Endothelial cell of hepatic sinusoid (primary cell): ENCODE results near the gene KAT2B.

Source experiments
- in situ Hi-C: cut with HindIII; loops from 2 replicates; pipeline ENCODE4 v1.10.0; 2017; ENCODE audit warnings: low sequenced_read_pairs

Gene KAT2B

DNA sequence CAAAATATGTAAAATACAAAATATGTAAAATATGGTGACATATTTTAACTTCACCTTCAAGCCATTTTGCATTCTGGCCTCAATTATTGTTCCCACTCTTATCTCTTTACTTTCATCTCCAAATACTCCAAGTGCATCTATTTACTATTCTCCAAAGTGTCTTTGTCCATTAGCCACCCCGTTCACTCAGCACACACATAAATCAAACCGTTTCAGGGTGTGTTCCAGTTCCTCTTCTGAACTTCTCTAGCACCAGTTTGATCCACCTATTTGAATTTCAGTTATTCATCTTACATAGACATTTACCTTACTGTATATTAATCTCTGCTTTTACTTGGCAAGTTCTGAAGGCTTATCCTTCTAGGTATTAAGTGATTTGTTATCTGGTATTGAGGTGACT, 100.6 kb downstream of the KAT2B start:
- in situ Hi-C loops: no loop called here

DNA sequence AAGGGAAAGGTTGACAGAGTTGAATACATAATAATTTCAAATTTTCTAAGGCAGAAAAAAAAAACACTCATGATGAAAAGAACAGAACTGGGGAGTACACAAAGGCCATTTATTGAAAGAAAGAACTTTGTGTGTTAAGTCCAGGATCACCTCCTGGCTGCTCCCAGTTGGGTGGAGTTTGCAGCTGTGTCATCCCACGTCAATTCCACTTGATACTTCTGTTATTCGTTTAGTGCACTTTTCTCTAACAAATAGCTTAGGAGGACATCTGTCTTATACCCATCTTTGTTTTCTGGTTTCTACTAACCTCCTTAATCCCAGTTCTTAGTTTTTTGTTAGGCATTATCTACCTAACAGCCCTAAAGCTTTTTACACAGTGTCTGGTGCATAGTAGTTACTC, 101.1 kb downstream of the KAT2B start:
- in situ Hi-C loops: no loop called here

DNA sequence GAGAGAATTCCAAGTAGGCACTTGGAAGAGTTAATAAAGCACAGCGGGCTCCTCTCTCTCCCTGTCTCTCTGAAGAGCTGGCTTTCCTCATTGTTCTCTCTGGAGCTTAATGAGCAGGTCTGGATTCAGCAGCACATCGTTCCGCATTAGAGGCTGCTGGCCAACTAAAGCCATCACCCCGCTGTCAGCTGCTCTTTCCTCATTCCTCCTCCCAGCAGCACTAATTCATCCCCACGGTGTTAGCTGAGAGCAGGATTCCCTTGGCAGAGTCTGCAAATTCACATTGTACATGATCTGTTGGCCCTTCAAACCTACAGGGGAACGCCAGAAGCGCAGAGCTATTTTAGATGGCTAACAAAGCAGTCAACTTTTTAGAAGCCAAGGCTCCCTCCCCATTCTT, 101.6 kb downstream of the KAT2B start:
- in situ Hi-C loops: no loop called here

DNA sequence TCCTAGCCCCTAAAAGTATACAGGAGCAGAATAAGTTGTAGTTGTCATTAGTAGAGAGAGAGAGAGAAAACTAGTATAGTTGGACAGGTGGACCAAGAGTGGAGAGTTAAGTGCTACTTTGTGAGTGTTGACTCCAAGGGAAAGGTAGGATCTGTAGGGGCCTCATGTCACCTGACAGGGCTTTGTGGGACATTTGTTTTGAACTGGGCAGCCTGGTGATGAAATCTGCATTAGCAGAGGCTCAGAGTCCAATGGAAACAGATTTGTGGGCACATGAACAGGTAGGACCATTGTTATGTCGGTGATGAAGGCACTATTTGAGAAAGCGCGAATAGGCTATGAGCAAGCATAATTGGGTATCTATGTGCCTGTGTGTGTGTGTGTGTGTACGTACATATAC, 102.3 kb downstream of the KAT2B start:
- in situ Hi-C loops: no loop called here

DNA sequence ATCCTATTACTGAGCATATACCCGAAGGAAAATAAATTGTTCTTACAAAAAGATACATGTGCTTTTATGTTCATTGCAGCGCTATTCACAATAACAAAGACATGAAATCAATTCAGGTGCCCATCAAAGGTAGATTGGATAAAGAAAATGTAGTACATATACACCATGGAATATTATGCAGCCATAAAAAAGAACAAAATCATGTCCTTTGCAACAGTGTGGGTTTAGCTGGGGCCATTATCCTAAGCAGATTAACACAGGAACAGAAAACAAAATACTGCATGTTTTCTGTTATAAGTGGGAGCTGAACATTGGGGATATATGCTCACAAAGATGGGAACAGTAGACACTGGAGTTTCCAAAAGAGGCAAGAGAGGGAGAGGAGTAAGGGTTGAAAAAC, 103.3 kb downstream of the KAT2B start:
- in situ Hi-C loops: no loop called here

DNA sequence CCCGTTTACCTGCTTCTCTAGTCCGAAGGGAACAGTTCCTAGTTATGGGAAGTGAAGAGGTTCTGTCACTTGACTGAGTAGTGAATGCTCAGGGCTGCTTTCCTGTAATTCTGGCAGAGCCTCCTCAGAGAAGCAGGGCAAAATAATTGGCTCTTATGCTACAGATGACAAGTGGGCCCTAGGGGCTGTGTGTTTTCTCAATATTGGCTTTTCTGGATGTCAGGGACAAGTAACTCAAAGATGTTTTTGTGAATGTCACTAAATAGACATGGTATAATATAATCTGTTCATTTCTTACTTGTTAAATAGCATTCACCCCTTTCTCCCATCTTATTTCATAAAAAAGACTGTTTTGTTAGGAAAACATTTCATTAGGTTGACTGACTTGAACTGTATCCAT, 105.6 kb downstream of the KAT2B start:
- in situ Hi-C loops: no loop called here

DNA sequence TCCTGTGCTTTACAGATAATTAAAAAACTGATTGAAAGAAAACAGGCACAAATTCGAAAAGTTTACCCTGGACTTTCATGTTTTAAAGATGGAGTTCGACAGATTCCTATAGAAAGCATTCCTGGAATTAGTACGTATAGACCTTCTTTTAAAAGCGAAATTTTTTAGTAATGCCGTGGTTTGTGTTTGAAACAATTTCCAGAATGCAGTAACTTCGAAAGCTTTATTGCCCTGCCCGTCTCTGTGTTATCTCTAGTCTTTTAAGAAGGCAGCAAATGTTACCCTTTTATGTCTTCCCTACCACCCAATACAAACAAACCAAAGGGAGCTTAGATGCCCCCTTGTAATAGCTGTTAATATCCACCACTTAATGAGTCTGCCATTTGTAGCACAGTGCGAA, 106.1 kb downstream of the KAT2B start:
- in situ Hi-C loops: no loop called here

DNA sequence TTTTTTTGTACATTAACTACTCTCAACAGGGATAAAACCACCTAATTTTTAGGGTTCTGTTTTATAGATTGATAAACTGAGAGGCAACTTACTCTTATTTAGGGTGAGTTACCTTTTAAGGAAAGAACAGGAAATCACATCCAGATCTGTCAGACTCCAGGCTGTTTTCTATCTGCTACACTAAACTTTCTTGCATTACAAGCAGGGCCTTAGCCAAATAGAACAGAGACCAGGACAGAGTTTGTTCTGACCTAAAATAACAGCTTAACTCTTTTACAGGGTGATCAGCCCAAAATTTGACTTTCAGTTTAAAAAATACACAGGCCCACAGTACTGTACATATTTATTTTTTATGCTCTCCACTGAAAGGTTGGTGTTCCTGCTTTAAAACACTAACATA, 107.1 kb downstream of the KAT2B start:
- in situ Hi-C loops: no loop called here

DNA sequence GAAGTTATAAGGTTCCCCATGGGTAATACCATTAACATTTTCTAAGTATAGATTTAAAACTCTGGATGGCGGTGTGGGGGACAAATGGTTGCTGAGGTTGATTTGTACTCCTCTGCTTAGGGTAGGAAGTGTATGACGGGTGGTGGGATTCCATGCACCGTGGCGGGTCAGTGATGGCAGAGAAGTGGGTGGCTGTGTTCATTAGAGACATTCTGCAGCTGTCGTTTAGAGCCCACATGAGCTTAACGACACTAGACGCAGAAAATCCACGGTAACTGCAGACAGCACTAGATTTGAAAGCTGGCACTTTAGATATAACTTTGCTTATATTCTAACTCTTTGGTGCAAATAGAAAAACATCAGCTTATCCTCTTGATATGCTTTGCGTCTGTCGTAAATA, 108.2 kb downstream of the KAT2B start:
- in situ Hi-C loops: no loop called here

DNA sequence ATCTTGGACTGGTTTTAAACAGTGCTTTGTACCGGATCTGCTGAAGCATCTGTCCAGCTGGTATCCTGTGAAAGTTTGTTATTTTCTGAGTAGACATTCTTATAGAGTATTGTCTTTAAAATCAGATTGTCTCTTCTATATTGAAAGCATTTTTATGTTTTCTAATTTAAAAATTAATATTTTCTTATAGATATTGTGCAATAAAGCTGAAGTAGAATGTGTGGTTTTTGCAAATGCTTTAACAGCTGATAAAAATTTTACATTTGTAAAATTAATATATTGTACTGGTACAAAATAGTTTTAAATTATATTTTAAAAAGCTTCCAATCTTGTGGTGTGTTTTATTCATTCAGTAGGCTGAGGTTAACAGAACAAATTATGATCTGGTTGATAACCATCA, 113.8 kb downstream of the KAT2B start:
- in situ Hi-C loops: no loop called here

DNA sequence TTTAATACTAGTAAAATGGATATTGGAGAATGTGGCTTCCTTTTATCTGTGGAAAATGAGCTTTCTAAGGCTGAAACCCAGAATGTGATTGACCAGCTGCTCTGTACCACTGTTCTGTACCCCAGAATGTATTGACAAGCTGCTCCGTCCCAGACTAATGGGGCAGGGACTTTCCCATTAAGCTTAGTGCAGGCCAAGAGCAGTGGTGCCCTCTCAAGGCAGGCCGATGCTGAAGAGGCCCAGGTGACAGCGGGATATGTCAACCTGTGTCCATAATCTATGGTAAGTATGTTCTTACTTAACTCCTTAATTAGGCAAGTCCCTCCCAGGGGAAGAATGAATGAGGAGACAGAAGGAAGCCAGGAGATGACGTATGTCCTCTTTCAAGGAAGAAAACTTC, 114.7 kb downstream of the KAT2B start:
- in situ Hi-C loops: loop anchor here (5.0 kb wide), 1 partner anchor 48 kb away; no protein-coding TSS in a partner anchor

DNA sequence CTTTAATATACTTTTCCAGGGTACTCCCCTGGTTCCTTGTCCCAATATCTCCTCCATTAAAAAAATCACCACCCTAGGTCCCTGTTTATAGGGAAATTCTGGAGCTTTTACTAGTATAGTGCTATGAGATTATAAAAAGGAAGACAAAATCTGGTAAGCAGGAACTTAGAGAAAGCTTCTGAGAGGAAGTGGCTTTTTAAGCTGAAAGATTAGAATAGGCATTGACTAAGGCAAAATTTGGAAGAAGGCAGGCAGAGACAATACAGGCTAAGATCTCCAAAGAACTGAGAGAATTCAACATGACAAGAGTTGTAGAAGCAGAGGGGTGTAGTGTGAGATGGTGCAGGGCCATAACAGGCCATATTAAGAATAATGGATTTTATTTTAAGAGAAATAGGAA, 120.0 kb downstream of the KAT2B start:
- in situ Hi-C loops: no loop called here

DNA sequence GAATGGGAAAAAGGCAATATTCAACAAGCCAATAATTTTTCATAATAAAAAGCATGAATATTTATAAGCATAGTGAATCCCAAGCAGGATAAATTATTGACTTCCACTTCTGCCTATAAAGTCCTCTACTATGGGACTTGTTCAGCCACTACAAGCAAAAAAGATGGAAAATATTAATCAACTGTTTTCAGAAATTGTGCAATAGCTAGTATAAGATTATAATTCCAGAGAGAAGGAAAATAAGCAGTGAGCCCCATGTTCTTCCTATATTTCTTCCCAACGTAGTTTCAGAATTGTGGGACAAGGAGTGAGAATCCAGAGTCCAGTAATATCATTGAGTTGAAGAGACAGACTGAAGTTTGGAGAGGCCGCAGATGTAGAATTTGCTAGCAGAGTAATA, 121.5 kb downstream of the KAT2B start:
- in situ Hi-C loops: no loop called here

DNA sequence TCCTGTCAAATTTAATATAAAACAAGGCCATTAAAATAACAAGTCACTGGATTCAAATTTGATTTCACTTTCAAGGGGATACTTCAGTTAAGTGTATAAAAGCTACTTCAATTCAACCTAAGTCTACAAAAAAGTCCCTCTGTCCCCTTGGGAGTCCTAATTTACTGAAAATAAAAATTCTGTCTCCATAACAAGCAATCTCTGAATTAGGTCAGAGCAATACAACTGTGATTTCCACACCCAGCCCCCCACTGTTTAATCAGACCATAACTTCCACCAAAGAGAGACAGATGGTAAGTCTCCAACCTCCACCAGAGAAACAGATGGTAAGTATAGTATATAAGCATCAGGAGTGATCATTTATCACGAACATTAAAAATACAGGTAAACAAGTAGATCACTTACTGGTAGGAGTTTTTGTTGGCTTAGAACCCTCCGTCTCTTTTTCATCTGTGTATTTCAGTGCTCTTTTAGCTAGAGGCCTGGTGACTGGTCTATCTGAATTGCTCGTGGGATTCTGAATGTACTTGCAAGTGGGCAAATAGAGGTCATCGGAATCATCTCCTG, 133.7 kb downstream of the KAT2B start:
- in situ Hi-C loops: no loop called here

DNA sequence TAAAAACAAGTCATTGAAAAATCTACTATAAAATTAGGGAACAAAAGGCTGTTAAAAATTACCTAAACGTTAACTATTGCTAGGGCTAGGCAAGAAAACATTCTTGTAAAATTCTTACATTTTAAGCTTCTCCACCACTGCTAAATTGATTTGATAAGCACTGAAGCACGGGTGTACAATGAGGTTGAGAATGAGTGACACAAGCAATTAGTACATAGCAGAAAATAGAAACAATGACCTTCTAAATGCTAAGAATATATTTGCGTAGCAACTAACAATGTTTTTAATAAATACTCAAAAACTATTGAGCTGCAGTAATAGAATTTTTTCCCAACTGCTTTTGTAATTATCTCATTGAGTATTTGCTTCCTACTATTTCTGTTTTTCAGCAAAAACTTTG, 141.0 kb downstream of the KAT2B start:
- in situ Hi-C loops: loop anchor here (5.0 to 25.0 kb wide), 2 partner anchors 239 to 294 kb away; no protein-coding TSS in a partner anchor

DNA sequence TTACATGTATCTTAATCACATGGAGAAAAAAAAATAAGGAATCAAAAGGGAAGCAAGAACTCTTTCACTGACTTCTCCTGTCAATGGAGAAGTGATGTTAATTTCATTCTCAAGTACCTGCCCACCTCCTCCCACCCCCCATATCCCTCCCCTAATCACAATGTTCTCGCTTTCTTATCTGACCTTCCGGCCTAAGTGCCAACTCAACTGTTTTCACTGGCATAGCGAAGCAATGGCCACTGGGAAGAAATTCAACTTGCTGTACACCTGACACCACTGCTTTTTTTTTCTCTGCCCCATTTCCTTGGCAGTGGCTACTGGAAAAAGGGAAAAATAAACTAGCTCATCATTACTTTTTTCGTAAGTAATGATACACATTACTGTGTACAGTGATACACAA, 142.0 kb downstream of the KAT2B start:
- in situ Hi-C loops: loop anchor here (5.0 to 25.0 kb wide), 2 partner anchors 240 to 295 kb away; no protein-coding TSS in a partner anchor

DNA sequence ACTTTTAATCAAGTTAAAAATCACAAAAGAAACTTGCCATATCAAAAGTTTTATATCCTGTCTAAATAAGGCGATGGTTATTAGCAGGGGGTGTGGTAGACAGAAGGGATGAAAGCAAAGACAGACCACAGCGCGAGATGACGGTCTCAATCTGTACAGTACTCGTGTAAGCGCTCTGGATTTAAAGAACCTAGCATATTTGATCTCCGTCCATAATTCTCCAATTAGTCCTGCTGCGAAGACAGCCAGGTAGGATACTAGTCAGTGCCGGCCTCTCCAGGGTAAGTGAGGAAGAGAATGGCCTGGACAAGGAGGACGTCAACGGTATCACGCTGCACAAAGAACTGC, 145.1 kb downstream of the KAT2B start:
- in situ Hi-C loops: loop anchor here (25.0 kb wide), 1 partner anchor 298 kb away; no protein-coding TSS in a partner anchor

DNA sequence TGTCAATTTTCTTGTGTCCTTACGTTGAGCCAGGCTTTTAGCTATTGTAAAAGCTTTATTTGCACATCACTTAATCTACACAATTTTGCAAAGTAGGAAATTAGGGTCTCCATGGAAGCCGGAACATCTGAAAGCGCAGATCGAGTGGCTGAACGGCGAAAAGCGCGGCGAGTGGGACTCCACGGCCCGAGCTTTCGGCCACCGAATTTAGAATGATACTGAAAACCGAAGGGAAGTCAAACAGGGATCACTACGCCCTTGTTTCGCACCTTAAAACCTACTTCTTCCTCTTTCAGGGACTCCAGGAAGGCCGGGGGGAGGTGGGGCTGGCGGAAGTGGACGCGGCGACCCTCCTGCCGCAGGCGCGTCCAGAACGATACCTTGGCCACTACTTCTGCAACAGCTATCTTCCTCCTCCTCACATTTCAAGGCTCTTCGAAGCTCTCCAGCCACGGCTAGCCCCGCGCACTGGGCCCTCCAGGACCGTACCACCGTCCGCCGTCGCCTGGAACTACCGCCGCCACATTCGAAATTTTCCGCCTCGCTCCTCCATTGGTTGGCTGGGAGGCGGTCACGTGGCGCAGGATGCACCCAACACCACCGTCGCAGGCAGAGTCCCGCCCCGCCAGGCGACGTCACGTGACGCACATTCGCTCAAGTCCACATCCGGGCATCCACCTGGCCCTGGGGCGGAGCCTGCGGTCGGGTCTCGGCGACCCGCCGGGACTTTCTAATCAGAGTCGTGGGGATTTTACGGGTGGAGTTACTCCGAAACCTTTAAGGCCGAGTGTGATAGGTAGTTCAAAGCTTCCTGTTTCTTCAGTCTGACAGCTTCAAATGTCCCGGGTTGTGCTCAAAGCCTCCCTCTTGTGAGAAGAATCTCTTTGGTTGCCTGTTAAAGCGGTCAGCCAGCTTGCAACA, 145.7 kb downstream of the KAT2B start, which contains the start of gene SGO1:
SGO1 (minus strand) TSS at position 528 of the 921 bp plus-strand sequence. CDS start 2,179 bp downstream, outside the sequence.
- in situ Hi-C loops: loop anchor here (25.0 kb wide), 1 partner anchor 299 kb away; no protein-coding TSS in a partner anchor

DNA sequence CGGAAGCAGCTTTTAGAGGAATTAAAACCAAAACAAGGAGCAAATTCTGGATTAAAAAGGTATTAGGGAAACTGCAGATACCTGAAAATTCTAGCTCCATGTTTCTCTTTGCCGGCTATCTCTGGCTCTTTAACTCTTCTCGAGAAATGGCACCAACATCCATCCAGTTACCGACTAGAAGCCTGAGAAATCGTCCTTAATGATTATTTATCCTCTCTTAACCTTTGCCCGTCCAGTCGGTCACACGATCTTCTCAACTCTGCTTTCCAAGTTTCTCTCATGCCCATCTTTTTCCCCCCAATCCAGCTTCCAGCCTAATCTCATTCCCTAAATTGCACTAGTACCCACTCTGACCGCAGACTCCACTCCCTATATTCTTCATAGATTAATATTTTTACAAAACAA, 146.4 kb downstream of the KAT2B start:
- in situ Hi-C loops: loop anchor here (25.0 kb wide), 1 partner anchor 299 kb away; no protein-coding TSS in a partner anchor

DNA sequence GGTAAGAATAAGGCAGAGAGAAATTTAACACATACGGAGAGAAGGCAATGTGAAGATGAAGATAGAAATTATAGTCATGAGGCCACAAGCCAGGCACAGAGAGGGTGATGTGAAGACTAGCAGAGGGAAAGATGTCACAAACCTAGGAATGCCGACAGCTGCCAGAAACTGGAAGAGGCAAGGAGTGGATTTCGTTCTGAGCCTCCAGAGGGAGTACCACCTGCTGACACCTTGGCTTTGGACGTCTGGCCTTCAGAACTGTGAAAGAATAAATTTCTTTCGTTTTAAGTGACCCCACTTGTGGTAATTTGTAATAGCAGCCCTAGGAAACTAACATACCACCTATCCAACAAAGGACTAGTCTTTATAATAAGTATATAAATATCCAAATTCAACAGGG, 150.7 kb downstream of the KAT2B start:
- in situ Hi-C loops: loop anchor here (25.0 kb wide), 1 partner anchor 304 kb away; no protein-coding TSS in a partner anchor

DNA sequence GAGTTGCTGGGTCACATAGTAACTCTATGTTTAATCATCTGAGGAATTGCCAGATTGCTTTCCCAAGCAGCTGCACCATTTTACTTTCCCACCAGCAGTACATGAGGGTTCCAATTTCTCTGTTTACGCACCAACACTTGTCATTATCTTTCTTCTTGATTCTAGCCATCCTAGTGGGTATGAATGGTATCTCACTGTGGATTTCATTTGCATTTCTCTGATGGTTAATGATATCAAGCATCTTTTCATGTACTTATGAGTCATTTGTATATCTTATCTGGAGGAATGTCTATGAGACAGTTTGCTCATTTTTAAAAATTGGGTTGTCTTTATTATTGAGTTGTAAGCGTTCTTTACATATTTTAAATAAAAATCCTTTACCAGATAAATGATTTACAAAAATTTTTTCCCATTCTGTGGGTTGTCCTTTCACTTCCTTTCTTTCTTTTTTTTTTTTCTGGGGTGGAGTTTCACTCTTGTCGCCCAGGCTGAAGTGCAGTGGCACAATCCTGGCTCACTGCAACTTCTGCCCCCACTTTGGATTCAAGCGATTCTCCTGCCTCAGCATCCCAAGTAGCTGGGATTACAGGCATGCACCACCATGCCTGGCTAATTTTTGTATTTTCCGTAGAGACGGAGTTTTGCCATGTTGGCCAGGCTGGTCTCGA, 154.7 kb downstream of the KAT2B start:
- in situ Hi-C loops: loop anchor here (25.0 kb wide), 1 partner anchor 308 kb away; no protein-coding TSS in a partner anchor
